ENCODE measurements around the gene DNAJB12. TPM values are rescaled to one million over a fixed set of nuclear protein-coding genes. Genes with fewer than 3 reads are reported as not detected.

DNAJB12 gene
- total RNA-seq, 1 donor from 2014 or later: 20.5 TPM

- H3K9me3 Mint-ChIP-seq (ENCODE audit: unreplicated experiment): no peaks in the 10 kb centered on the region
- peaks cover 19% of the 10 kb centered on the region for H3K4me1 Mint-ChIP-seq (ENCODE audit: unreplicated experiment)
- no peak for DNase-seq (ENCODE audit: low spot score)
- peaks cover 10% of the 10 kb centered on the region for H3K36me3 Mint-ChIP-seq (ENCODE audit: low read depth, unreplicated experiment)
- H3K27me3 Mint-ChIP-seq (ENCODE audit: unreplicated experiment): no peaks in the 10 kb centered on the region
- H3K27ac Mint-ChIP-seq (ENCODE audit: unreplicated experiment): no peak overlapping the region
- TF ChIP-seq CTCF (IDR thresholded peaks at IDR 0.05; ENCODE audit: unreplicated experiment): no peak
- no peak overlapping the region for H3K4me3 Mint-ChIP-seq (ENCODE audit: unreplicated experiment)
These were observed 25.1 kb upstream of the DNAJB12 start for GRCh38 chr10:72379776-72380175.

GRCh38 chr10:72379062-72379461 lies 24.3 kb upstream of the DNAJB12 start:
- no peak overlapping the region for H3K4me3 Mint-ChIP-seq (ENCODE audit: unreplicated experiment)
- H3K27ac Mint-ChIP-seq (ENCODE audit: unreplicated experiment): no peak overlapping the region
- H3K4me1 Mint-ChIP-seq (ENCODE audit: unreplicated experiment): peaks cover 18% of the 10 kb centered on the region
- H3K36me3 Mint-ChIP-seq (ENCODE audit: low read depth, unreplicated experiment): peaks cover 10% of the 10 kb centered on the region
- no peaks in the 10 kb centered on the region for H3K9me3 Mint-ChIP-seq (ENCODE audit: unreplicated experiment)
- TF ChIP-seq CTCF (IDR thresholded peaks at IDR 0.05; ENCODE audit: unreplicated experiment): no peak
- no peaks in the 10 kb centered on the region for H3K27me3 Mint-ChIP-seq (ENCODE audit: unreplicated experiment)
- DNase-seq (ENCODE audit: low spot score): no peak

- H3K27me3 Mint-ChIP-seq (ENCODE audit: unreplicated experiment): no peaks in the 10 kb centered on the region
- no peaks in the 10 kb centered on the region for H3K9me3 Mint-ChIP-seq (ENCODE audit: unreplicated experiment)
- H3K4me1 Mint-ChIP-seq (ENCODE audit: unreplicated experiment): peaks cover 8% of the 10 kb centered on the region
- H3K36me3 Mint-ChIP-seq (ENCODE audit: low read depth, unreplicated experiment): peaks cover 10% of the 10 kb centered on the region
- no peak overlapping the region for H3K4me3 Mint-ChIP-seq (ENCODE audit: unreplicated experiment)
- no peak overlapping the region for H3K27ac Mint-ChIP-seq (ENCODE audit: unreplicated experiment)
- no peak for DNase-seq (ENCODE audit: low spot score)
- no peak for TF ChIP-seq CTCF (IDR thresholded peaks at IDR 0.05; ENCODE audit: unreplicated experiment)
These were observed 20.9 kb upstream of the DNAJB12 start for GRCh38 chr10:72375585-72375984.

GRCh38 chr10:72375173-72375572 lies 20.5 kb upstream of the DNAJB12 start:
- Mint-ChIP-seq H3K4me1 (ENCODE audit: unreplicated experiment) (peaks cover 8% of the 10 kb centered on the region), H3K4me3 (ENCODE audit: unreplicated experiment) (no peak overlapping the region), H3K27me3 (ENCODE audit: unreplicated experiment) (no peaks in the 10 kb centered on the region), H3K27ac (ENCODE audit: unreplicated experiment) (no peak overlapping the region), H3K9me3 (ENCODE audit: unreplicated experiment) (no peaks in the 10 kb centered on the region), H3K36me3 (ENCODE audit: low read depth, unreplicated experiment) (peaks cover 10% of the 10 kb centered on the region)
- TF ChIP-seq CTCF (IDR thresholded peaks at IDR 0.05; ENCODE audit: unreplicated experiment): no peak
- no peak for DNase-seq (ENCODE audit: low spot score)

- no peak for DNase-seq (ENCODE audit: low spot score)
- Mint-ChIP-seq H3K27ac (ENCODE audit: unreplicated experiment) (no peak overlapping the region), H3K4me1 (ENCODE audit: unreplicated experiment) (no peaks in the 10 kb centered on the region), H3K27me3 (ENCODE audit: unreplicated experiment) (peaks cover 3% of the 10 kb centered on the region), H3K9me3 (ENCODE audit: unreplicated experiment) (no peaks in the 10 kb centered on the region), H3K4me3 (ENCODE audit: unreplicated experiment) (no peak overlapping the region), H3K36me3 (ENCODE audit: low read depth, unreplicated experiment) (peaks cover 12% of the 10 kb centered on the region)
- TF ChIP-seq CTCF (IDR thresholded peaks at IDR 0.05; ENCODE audit: unreplicated experiment): no peak
These were observed 15.5 kb upstream of the DNAJB12 start for GRCh38 chr10:72370201-72370722.
